Erythroblast (primary cell): ENCODE measurements around the gene MYH10.

Source experiments
- GATA1 ChIP-seq: IDR thresholded peaks from 2 replicates; pipeline ENCODE4 v1.6.1; 2011; ENCODE audit warnings: low read depth, mild to moderate bottlenecking, control low read depth, low read length, moderate library complexity
- POLR2A ChIP-seq: IDR thresholded peaks from 2 replicates; pipeline ENCODE4 v1.6.1; 2011; ENCODE audit warnings: mild to moderate bottlenecking, low read length

GRCh38 chr17:8643855-8644506, 13.5 kb upstream of the MYH10 start:
- TF ChIP-seq POLR2A (no peak), GATA1 (no peak)
